ENCODE data around the gene TYSND1.

- no peak for TF ChIP-seq KIAA2018 (CRISPR knock-in tag; IDR thresholded peaks at IDR 0.05; ENCODE audit: borderline replicate concordance)
- TF ChIP-seq TBP (CRISPR knock-in tag; IDR thresholded peaks at IDR 0.05) = no peak
- TF ChIP-seq CTCF (CRISPR knock-in tag; IDR thresholded peaks at IDR 0.05) = no peak
- no peak for TF ChIP-seq SPEN (CRISPR knock-in tag; IDR thresholded peaks at IDR 0.05; ENCODE audit: low read depth)
- TF ChIP-seq PAWR (CRISPR knock-in tag; IDR thresholded peaks at IDR 0.05; ENCODE audit: borderline replicate concordance) = no peak
- no peak for TF ChIP-seq ETS1 (CRISPR knock-in tag; IDR thresholded peaks at IDR 0.05)
- TF ChIP-seq SIN3B (IDR thresholded peaks at IDR 0.05; ENCODE audit: low read length) = no peak
Observed at GRCh38 chr10:70158113-70158512, 11.6 kb upstream of the TYSND1 start.

All from HepG2 (cell line).